Peyer's patch (tissue), 4 donors: Measurements from ENCODE around the gene HCFC1.

ENCODE experiments used
- POLR2A ChIP-seq, 2 donors: fragments of 450-650 bp; IDR thresholded peaks; one replicate each; pipeline ENCODE4 v1.5.1; 2017; ENCODE audit warnings: antibody characterized with exemption in 2 of 2, mild to moderate bottlenecking in 2 of 2, moderate library complexity in 2 of 2
- TF ChIP-seq, protein P1 (sequence below), 6 experiments: fragments of 450-650 bp in 4 of 6; fragments of 200-600 bp in 2 of 6; sonication (generic) in 1 of 6; IDR thresholded peaks; one replicate each; pipeline ENCODE4 v1.5.1; 2017 to 2019; ENCODE audit warnings: antibody characterized with exemption in 6 of 6, mild to moderate bottlenecking in 3 of 6, moderate library complexity in 1 of 6

DNA sequence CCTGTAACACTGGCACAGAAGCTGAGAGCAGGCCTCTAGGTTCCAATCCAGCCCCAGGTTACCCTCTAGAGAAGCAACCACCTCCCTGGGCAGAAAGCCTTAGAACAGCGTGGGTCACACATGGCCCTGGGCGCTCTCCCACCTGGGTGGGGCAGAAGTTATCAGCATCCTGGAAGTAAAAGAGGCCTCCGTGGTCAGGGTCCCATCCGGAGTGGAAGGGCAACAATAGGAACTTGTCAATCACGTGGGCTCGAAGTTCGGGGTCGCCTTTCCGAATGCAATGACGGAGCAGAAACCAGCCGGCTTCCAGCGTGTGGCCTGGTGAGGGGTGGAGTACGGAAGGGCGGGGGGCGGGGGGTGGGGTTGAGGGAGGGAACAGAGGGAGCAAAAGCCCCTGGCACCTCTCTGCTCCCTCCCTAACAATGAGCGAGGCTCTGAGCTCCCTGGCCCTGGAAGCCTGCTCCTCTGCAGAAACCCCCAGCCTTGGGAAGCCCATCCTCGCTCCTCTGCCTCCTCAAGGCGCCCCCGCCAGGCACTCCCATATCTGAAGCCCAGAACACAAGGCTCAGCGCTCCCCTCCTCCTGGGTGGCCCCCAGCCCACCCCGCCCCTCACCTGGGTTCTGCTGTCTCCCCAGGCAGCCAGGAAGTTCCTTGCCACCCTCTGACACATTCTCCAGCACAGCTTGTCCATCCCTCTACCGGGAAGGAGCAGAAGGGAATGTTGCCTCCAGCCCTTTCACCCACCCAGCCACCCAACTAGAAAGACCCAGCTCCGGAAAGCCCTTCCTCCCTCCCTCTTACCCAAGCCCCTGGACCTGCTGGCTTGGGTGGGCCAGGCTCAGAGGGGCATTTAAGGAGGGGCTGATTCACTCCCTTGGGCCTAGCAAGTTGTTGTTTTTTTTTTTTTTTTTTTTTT, 30.0 kb downstream of the HCFC1 start:
- TF ChIP-seq POLR2A (IDR thresholded peaks at IDR 0.05), result no peak
- TF ChIP-seq, protein P1, sequence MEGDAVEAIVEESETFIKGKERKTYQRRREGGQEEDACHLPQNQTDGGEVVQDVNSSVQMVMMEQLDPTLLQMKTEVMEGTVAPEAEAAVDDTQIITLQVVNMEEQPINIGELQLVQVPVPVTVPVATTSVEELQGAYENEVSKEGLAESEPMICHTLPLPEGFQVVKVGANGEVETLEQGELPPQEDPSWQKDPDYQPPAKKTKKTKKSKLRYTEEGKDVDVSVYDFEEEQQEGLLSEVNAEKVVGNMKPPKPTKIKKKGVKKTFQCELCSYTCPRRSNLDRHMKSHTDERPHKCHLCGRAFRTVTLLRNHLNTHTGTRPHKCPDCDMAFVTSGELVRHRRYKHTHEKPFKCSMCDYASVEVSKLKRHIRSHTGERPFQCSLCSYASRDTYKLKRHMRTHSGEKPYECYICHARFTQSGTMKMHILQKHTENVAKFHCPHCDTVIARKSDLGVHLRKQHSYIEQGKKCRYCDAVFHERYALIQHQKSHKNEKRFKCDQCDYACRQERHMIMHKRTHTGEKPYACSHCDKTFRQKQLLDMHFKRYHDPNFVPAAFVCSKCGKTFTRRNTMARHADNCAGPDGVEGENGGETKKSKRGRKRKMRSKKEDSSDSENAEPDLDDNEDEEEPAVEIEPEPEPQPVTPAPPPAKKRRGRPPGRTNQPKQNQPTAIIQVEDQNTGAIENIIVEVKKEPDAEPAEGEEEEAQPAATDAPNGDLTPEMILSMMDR (IDR thresholded peaks at IDR 0.05), result no peak
